ENCODE results near the gene SLC66A2. TPM values are rescaled to one million over a fixed set of nuclear protein-coding genes. Genes with fewer than 3 reads are reported as not detected.

Gene SLC66A2
- total RNA-seq, 2 donors from 2014 or later, result 74.9 to 88.0 TPM

DNA sequence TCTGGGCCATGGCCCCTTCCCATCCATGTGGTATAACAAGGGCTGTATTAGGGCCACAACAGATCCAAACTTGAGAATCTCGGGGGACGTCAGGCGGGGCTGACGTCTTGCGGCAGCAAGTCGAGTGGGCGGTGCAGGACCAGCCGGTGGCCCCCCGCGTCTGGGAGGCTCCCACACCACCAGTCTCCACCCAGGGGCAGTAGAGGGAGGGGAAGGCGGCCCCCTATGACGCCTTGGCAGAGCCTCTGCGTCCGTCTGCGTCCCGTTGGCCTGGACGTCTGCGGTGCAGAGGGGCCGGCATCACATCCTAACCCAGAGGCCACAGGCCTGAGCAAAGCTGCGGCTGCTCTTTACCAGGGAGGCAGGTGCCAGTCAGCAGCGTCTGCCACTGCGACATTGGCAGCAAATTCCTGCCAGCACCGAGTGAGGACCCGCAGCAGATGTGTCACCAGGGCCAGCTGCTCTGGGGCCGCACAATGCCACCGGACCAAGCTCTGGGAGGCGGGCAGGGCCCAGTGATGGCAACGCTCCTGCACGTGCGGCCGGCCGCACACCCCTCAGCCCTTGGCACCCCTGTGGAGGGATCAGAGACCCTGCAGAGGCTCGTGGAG is 79.9 kb downstream of the SLC66A2 start:
- no peaks in the 10 kb centered on the region for H3K36me3 ChIP-seq
- no peak for DNase-seq
- no peaks in the 10 kb centered on the region for H3K4me1 ChIP-seq
- intact Hi-C loops (cut with DNase I), result no loop called here
- no peak overlapping the region for H3K9ac ChIP-seq (ENCODE audit: low read depth in 2 of 2, low read length in 2 of 2)
- no peaks in the 10 kb centered on the region for H3K27me3 ChIP-seq
- no peak overlapping the region for H3K27ac ChIP-seq
- no peaks in the 10 kb centered on the region for H3K9me3 ChIP-seq
- no peak overlapping the region for H3K4me3 ChIP-seq
- TF ChIP-seq, protein P1, sequence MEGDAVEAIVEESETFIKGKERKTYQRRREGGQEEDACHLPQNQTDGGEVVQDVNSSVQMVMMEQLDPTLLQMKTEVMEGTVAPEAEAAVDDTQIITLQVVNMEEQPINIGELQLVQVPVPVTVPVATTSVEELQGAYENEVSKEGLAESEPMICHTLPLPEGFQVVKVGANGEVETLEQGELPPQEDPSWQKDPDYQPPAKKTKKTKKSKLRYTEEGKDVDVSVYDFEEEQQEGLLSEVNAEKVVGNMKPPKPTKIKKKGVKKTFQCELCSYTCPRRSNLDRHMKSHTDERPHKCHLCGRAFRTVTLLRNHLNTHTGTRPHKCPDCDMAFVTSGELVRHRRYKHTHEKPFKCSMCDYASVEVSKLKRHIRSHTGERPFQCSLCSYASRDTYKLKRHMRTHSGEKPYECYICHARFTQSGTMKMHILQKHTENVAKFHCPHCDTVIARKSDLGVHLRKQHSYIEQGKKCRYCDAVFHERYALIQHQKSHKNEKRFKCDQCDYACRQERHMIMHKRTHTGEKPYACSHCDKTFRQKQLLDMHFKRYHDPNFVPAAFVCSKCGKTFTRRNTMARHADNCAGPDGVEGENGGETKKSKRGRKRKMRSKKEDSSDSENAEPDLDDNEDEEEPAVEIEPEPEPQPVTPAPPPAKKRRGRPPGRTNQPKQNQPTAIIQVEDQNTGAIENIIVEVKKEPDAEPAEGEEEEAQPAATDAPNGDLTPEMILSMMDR (IDR thresholded peaks at IDR 0.05), result no peak

DNA sequence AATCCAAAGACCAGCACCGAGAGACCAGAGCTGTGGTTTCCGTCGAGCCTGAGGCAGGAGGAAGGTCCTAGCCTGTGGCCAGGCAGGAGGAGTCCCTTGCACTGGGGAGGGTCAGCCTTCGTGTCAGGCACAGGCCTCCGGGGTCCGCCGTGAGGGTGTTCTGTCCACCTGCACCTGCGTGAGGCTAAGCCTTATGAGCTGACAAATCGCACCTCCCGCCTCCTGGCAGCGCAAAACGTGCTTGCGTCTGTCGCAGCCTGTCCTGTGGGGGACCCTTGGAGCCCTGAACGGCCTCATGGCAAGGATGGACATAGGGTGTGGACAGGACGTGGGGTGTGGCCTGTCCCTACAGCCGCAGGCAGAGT is 80.4 kb downstream of the SLC66A2 start:
- TF ChIP-seq, protein P1 (IDR thresholded peaks at IDR 0.05), result no peak
- Histone ChIP-seq H3K4me3 (no peak overlapping the region), H3K27me3 (no peaks in the 10 kb centered on the region), H3K9ac (ENCODE audit: low read depth in 2 of 2, low read length in 2 of 2) (no peak overlapping the region), H3K36me3 (no peaks in the 10 kb centered on the region), H3K4me1 (no peaks in the 10 kb centered on the region), H3K27ac (no peak overlapping the region), H3K9me3 (no peaks in the 10 kb centered on the region)
- DNase-seq, result no peak
- intact Hi-C loops (cut with DNase I), result no loop called here

DNA sequence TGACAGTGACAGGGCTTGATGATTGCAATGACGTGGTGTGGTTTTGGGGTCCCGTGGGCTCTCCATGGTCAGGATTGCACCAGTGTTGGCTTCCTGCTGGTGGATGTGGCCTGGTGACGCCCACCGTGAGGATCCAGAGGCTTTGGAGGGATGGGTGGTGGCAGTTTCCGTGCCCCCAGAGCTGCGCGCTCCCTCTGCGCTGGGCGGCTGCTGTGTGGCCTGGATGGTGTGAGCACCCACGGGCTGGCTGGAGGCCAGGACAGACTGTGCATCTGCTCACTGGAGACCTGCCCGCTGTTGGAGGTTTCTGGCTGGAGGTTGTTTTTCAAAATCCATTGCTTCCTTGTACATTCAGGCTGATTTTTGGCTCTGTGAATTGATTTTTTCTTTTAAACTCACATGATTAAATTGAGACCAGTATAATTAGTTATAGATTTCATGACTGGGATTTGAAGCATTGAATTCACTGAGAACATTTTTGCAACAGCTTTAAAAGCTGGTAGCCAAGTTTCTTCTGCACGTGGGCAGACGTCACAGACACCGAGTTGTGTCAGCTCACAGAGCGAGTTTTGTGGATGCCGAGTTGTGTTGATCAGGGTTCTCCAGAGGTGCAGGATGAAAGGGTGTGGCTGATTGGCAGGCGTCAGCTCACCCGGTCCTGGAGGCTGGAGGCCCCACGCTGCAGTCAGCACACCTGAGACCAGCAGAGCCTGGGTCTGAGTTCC is 81.0 kb downstream of the SLC66A2 start:
- intact Hi-C loops (cut with DNase I), result no loop called here
- no peaks in the 10 kb centered on the region for H3K27me3 ChIP-seq
- H3K9ac ChIP-seq (ENCODE audit: low read depth in 2 of 2, low read length in 2 of 2), result no peak overlapping the region
- no peak overlapping the region for H3K4me3 ChIP-seq
- no peak for DNase-seq
- TF ChIP-seq, protein P1 (IDR thresholded peaks at IDR 0.05), result no peak
- H3K36me3 ChIP-seq, result no peaks in the 10 kb centered on the region
- no peaks in the 10 kb centered on the region for H3K4me1 ChIP-seq
- no peaks in the 10 kb centered on the region for H3K9me3 ChIP-seq
- no peak overlapping the region for H3K27ac ChIP-seq

DNA sequence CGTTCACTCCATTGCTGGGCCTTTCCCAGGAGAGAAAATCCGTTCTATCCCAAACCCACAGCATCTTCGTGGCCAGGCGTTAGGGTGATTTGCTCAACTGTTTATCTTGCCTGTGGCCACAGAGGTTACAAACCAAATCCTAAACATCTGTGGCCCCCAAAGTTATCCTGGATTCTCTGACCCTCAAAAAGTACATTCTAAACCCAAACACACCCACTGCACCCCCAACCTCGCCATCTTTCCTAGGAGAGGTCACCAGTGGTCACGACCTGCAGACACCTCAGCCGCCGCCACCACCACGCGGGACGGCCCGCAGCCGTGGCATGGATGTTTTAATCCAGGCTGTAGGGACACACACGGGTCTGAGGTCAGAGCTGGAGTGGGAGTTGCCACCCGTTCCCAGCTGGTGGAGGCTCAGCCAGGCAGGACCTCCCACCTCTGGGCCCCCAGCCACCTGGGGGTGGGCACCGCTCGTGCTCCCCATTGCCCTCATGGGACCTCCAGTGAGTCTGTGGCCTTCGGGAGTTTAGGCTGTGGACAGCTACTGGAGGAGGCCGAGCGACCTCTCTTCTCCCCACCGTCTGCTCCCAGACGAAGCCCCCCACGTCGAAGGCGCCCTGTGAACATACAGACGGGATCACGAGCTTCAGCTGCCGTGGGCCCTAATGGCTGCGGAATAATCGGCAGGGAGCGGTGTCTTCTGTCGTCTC is 81.7 kb downstream of the SLC66A2 start:
- Histone ChIP-seq H3K4me1 (no peaks in the 10 kb centered on the region), H3K4me3 (no peak overlapping the region), H3K9ac (ENCODE audit: low read depth in 2 of 2, low read length in 2 of 2) (no peak overlapping the region), H3K36me3 (no peaks in the 10 kb centered on the region), H3K9me3 (no peaks in the 10 kb centered on the region), H3K27me3 (no peaks in the 10 kb centered on the region), H3K27ac (no peak overlapping the region)
- intact Hi-C loops (cut with DNase I), result no loop called here
- TF ChIP-seq, protein P1 (IDR thresholded peaks at IDR 0.05), result no peak
- DNase-seq, result no peak

DNA sequence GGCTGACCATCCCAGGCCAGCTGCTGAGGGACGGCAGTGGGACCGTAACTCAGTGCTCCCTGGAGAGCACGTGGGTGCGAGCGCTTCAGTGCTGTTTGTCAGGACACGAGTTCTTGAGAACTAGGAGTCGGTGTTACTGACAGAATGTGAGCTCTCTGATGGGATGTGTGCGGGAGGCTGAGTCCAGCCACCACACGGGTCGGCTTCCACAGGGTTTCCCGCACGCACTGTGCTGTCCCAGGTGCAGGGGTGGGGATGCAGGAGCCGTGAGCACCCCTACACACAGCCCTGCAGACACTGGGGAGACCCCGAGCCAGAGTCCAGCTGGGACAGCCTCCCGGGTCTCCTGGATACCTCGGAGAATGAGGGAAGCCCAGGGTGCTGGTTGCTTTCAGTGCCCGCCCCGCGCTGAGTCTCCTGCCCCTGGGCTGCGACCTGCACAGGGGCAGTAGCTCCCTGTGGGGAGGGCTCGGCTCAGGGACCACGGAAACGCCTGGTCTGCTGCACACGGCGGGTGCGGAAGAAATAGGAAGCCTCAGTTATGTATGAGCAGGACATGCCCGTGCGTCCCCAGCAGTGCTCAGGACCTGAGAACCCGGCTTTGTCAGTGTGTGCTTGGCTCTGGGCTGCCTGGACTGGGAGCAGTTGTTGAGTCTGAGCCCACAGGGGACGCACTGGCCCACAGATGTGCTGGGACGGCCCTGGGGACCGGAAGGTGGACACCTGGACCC is 82.5 kb downstream of the SLC66A2 start:
- DNase-seq, result no peak
- H3K27me3 ChIP-seq, result no peaks in the 10 kb centered on the region
- no peak overlapping the region for H3K9ac ChIP-seq (ENCODE audit: low read depth in 2 of 2, low read length in 2 of 2)
- intact Hi-C loops (cut with DNase I), result no loop called here
- H3K36me3 ChIP-seq, result no peaks in the 10 kb centered on the region
- H3K27ac ChIP-seq, result no peak overlapping the region
- H3K4me1 ChIP-seq, result no peaks in the 10 kb centered on the region
- no peaks in the 10 kb centered on the region for H3K9me3 ChIP-seq
- H3K4me3 ChIP-seq, result no peak overlapping the region
- TF ChIP-seq, protein P1 (IDR thresholded peaks at IDR 0.05), result no peak

All from colonic mucosa (tissue), 4 donors.